ENCODE data around the gene KIF6.

- TF ChIP-seq POLR2A (IDR thresholded peaks at IDR 0.05), result no peak
- TF ChIP-seq CTCF (IDR thresholded peaks at IDR 0.05), result no peak
These were observed 131.6 kb downstream of the KIF6 start for GRCh38 chr6:39593646-39594045.
